ENCODE results near the gene SLC2A2.

DNA sequence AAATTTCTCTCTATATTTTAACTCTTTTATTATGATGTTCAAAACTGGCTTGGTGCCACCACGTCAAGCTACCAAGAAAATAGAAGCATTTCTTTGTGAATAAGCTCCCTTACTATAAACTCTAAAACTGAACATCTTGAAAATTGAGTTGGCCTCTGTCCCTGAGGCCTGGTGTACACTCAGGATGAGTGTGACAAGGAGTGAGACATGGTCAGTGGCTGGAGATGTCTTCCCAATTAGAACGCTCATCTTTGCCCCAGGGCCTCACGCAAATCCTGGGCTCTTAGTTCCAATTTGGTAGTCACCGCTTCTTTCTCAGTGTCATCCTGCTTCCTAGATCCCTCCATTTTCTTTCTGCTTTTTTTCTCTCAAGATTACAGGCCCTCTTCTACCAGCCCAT, 26.2 kb downstream of the SLC2A2 start:
- TF ChIP-seq, protein P1, sequence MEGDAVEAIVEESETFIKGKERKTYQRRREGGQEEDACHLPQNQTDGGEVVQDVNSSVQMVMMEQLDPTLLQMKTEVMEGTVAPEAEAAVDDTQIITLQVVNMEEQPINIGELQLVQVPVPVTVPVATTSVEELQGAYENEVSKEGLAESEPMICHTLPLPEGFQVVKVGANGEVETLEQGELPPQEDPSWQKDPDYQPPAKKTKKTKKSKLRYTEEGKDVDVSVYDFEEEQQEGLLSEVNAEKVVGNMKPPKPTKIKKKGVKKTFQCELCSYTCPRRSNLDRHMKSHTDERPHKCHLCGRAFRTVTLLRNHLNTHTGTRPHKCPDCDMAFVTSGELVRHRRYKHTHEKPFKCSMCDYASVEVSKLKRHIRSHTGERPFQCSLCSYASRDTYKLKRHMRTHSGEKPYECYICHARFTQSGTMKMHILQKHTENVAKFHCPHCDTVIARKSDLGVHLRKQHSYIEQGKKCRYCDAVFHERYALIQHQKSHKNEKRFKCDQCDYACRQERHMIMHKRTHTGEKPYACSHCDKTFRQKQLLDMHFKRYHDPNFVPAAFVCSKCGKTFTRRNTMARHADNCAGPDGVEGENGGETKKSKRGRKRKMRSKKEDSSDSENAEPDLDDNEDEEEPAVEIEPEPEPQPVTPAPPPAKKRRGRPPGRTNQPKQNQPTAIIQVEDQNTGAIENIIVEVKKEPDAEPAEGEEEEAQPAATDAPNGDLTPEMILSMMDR (conservative IDR thresholded peaks at IDR 0.05; ENCODE audit: low read length): no peak
- no peak for TF ChIP-seq EZH2phosphoT487 (IDR thresholded peaks at IDR 0.05; ENCODE audit: borderline replicate concordance)

All from Loucy (cell line).